HTERT RPE-1 (cell line): ENCODE measurements around the gene DNAH14.

Experiments used
- in situ Hi-C: fragments of 300-500 bp; cut with MboI; formaldehyde crosslinking; loops from 4 replicates; pipeline ENCODE4 v1.14.3; 2020; ENCODE audit warnings: low sequenced_read_pairs

The DNAH14 gene

DNA sequence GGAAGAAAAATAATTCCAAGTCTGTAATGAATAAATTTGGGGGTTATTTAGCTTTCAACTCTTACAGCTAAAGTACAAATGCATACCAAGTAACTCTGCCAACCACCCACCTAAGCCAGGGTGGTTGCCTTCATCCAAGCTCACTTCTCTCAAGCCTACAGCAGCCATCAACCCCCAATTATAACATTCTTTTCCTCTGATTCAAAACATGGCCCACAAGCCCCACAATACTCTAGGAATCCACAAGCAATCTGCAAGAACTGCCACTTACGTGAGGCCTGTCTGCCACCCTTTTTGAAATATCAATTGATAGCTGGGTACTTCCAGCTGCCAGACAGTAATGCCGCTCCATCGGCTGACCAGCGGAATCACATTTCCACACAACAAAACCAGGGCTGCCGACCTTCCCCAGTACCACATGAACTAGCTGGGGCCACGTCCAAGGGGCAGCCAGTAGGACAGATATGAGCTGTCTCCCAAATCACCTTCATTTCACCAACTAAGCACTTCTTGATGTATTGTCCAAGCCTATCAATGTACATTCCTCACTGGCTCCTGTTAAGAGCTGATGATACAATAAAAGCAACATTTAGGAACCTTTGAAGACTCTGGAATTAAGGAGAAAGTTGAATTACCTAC, 495.2 kb downstream of the DNAH14 start:
- in situ Hi-C loops, result no loop called here

DNA sequence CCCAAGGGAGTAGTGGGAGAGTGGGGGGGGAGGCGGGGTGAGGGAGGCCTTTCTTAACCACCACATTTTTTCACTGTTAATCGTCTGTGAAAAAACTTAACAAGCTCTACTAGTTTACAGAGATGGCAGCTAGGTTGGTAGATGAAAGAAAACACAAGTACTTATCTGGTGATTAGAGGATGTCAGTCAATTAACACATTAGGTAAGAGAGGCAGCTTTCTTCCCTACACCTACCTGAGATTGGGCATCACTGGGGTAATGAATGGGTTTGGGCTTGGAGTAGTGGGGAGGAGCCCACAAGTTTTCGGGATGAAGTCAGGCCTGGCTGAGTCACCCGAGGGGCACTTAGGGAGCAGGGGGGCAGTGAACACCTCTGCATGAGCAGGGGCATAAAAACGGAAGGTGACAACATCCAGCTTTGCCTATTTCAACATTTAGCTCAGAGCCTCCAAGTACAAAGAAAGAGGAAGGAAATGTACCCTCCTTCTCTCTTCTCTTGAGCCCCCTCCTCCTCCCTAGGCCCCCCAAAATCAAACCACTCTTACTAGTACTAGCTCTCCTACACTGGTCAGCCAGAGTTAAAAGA, 495.8 kb downstream of the DNAH14 start:
- in situ Hi-C loops, result no loop called here

DNA sequence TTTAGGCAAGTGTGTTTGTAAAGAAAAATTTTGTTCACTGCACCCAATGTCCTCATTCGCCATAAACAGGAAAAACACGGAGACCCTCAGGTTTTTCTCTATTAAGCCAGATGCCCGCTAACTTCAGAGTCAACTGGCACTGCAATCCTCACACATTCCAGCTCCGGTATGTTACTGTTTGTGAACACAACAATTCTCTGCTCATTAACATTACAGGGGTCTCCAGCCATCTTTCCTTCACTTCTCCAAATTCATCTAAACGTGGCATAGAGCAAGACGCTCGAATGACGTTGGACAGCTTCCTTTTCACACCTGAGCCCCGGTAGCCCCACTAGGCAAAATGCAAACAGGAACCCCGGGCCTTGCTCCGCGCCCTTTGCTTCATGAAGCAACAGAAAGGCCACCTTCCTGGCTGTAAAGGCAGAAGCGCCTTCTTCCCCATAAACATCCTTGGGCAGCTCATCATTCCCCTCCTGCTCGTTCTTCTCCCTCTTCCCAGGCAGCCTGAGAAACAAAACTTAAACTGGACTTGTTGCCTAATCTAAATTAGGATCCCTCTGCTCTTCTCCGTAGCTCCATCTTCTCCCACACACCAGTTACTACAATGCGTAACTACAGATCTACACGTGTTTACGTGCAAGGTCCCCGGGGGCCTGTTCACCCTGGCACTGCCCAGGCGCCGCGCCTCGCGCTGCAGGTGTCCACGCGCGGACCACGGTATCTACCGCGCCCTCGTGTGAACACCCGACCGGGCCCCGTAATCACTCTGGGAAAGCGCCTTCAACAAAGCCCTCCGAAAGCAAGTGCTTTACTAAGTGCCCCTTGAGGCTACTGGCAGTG, 497.1 kb downstream of the DNAH14 start:
- in situ Hi-C loops, result no loop called here

DNA sequence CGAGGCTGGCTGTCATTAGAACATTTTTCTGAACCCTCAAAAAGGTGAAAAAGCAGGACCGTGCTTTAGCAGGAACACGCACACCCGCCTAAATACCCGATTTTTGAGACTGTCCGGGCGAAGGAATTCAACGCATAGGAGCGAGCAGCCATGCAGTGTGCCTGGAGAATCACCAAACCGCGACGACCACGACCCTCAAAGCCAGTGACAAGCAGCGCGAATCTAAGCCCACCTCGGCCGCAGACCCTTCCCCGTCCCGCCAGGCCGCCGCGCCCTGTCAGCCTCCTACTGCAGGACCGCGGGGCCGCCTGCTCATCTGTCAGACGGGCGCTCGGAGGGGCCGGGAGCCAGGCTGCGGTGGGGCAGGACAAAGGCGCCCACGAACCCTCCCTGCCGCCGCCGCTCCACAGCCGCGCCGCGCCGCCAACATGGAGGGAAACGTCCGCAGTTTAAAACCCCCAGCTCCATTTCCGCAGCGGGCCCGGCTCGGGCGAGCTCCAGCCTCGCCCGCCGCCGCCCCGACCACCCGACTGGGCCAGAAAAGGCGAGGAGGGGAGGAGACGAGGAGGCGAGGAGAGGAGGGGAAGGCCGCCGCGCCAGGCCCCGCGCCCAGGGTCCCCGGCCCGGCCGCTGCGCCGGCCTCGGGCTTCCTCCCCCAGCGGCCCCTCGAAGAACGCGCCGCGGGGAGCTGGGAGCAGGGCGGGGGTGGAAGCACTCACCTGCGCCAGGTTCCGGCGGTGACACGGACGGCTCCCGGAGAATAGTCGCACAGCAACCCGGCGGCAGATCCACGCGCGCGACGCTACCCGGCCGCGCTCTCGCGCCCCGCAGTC, 498.0 kb downstream of the DNAH14 start, which contains the start of gene LBR:
TSS of gene LBR (minus strand) at position 804 of the 833 bp plus-strand sequence. CDS start 3,963 bp downstream, outside the sequence.
- in situ Hi-C loops, result no loop called here

DNA sequence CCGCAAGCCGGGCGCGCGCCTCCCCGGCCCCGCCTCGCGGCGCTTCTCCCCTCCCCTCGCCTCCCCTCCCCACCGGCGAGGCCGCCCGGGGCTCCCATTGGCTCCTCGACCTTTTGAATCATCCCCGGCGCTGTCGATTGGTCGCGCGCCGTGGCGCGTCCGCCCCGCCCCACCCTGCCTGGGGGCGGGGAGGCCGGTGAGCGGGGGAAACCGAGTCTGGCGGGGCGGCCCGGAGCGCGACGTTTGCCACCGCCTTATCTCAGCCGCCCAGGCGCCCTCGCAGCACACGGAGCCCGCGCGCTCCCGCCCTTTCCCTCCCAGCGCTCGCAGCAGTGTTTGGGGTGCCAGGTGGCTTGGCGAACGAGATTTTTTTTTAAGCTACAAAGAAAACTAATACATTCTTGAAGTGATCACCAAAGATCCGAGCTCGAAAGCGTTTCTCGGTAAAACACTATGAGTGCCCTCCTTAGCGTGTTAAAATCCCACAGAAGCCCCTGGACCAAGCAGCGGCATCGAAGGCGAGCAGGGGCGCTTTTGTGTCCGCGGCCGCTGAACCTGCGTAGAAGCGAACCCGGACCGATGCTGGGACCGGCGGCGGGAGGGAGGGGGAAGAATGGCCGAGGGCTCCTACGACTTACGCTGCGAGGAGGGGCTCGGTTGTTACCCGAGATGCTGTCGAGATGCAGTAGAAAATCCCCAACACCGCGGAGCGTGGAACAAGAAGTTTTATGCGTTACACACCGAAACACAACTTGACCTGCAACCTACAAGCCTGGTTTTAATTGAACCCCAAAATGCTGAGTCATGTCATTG, 498.8 kb downstream of the DNAH14 start:
- in situ Hi-C loops, result no loop called here

DNA sequence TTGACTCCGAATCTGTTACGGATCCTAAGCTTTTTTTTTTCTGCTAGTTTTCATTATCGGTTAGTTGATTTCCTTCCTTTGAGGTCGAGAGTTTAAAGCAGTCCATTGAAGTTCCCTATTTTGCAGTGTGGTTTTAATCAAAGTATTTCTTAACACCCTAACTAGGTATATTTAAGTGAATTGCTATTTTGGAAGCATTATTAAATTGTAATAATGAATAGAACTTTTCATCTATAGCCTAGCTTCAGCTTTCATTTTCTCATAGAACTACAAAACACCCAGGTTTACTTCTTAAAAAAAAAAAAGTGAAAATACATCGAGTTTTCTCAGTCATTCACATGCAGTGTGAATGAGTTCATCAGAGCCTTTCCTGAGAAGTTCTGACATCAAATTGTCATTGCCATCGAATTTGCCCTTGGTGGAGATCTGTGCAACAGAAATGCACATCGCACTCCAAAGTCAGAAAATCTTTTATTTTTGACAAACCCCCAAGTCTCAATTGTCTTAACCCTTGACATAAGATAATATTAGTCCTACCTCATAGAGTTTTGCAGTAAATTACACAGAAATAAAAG, 499.5 kb downstream of the DNAH14 start:
- in situ Hi-C loops, result no loop called here

DNA sequence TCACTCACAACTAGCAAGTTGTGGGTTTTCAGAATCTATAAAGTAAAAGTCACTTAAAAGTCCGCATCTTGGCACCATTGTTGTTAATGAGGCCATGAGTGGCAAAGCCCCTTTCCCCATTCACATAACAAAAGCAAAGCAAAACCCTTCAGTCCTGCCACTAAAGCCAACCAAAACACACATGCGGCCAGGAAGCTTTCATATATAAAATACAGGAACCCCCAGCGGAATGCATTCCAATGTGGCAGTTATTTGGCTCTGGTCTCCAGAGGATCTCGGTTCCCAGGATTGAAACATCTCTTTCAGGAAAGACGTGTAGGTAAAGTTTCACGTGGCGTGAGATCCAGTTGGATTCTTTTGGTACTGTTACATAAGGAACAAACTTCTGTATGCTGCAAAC, 500.8 kb downstream of the DNAH14 start:
- in situ Hi-C loops, result no loop called here

DNA sequence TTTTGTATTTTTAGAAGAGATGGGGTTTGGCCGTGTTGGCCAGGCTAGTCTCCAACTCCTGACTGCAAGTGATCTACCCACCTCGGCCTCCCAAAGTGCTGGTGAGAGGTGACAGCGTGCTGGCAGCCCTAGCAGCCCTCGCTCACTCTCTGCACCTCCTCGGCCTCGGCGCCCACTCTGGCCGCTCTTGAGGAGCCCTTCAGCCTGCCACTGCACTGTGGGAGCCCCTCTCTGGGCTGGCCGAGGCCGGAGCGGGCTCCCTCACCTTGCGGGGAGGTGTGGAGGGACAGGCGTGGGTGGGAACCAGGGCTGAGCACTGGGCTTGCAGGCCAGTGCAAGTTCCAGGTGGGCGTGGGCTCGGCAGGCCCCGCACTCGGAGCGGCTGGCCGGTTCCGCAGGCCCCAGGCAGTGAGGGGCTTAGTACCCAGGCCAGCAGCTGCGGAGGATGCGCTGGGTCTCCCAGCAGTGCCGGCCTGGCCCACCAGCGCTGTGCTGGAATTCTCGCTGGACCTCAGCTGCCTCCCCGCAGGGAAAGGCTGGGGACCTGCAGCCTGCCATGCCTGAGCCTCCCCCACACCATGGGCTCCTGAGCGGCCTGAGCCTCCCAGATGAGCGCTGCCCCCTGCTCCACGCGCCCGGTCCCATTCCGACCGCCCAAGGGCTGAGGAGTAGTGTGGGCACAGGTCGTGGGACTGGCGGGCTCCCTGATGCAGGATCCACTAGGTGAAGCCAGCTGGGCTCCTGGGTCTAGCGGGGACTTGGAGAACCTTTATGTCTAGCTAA, 501.8 kb downstream of the DNAH14 start:
- in situ Hi-C loops, result no loop called here

DNA sequence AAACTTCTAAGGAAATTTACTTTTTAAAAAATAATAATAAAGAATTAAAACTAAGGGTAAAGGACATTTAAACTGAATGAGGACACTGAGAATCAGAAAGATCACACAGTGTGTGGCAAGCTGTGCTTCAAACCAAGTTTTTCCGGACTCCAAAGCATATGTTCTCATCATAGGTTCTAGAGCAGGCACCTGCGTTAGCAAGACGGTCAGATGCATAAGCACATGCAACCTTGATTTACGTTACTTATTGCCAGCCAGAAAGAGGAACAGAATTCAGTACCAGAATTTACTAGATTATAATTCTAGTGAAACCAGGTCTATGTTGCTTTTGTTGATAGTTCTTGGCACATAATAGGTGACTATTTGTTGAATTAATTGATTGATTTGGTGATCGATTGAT, 504.6 kb downstream of the DNAH14 start:
- in situ Hi-C loops, result no loop called here

DNA sequence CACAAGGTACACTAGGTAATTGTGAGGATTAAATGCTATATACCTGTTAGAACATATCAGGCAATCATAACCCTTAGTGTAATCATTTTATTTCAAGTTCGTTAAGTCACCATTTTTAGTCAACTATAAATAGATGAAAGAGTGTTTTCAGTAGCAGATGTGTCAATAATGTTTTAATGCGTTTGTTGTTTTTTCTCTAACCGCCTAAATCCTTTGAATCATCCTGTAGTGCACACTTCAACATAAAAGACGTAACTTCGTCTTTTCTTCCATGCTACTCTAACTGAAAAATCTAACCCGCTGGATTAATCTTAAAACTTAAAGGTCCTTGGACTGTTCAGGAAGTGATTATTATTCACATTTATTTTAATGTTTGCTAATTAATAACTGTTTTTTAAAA, 505.6 kb downstream of the DNAH14 start:
- in situ Hi-C loops, result no loop called here

DNA sequence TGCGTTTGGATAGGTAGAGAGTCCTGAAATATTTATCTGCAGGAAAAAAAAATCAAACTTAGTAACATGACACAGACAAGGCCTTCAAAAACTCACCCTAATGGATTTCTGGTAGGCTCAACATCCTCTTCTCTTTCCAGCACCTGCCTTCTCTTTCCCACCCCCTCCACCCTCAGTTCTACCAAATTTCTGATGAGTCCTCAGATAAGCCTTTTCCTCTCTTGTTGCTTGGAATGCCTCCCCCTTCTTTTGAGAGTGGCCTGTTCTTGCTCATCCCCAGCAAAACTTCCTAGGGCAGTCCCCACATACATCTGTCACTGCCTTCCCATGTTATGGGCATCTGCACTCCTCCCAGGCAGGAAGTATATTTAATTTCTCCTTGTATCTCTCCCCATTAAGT, 506.0 kb downstream of the DNAH14 start:
- in situ Hi-C loops, result no loop called here

DNA sequence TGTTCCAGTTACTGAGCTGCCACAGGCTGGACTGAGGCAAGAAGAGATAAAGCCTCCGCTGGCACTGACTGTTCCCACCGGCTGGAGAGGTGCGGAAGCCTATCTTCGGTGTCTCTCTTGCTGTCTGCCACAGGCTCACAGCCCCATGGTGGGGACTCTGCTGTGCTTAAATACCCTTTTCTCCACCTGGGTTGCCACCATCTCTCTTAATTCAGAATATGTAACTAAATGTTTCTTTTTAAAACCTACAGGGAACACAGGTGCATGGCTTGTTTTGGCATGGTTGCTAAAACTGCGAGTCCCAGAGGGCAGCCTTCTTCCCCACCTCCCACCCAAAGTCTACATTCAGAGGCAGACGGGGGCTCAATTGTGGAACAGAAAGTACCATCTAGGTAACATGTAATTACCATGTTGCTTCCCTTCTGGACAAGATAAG, 506.5 kb downstream of the DNAH14 start:
- in situ Hi-C loops, result no loop called here

DNA sequence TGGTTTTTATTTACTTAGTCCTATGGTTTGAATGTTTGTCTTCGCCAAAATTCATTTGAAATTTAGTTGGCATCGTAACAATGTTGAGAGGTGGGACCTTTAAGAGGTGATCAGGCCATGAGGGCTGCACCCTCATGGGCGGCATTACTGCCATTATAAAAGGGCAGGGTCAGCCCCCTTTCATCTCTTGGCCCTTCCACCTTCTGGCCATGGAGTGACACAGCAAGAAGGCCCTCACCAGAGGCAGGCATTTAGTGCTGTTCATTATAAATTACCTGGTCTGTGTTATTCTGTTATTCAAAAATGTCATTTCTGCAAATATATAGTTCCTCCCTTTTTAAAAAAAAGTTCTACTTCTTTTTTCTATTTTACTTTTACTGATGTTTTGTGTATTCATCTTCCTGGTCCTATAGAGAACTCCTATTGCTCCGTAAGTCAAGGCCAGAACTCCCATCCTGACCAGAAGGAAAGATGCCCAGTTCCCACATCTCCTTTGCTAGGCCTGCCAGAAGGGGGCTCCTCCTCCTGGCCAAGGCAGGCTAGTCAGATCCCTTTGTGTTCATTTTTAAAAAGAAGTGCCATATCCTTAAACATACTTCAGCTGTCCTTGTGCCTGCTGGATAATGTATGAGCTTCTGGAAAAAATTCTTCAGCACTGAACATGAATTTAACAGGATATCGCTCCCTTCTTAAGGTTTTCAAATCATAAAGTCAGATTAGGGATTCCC, 508.4 kb downstream of the DNAH14 start:
- in situ Hi-C loops, result no loop called here

DNA sequence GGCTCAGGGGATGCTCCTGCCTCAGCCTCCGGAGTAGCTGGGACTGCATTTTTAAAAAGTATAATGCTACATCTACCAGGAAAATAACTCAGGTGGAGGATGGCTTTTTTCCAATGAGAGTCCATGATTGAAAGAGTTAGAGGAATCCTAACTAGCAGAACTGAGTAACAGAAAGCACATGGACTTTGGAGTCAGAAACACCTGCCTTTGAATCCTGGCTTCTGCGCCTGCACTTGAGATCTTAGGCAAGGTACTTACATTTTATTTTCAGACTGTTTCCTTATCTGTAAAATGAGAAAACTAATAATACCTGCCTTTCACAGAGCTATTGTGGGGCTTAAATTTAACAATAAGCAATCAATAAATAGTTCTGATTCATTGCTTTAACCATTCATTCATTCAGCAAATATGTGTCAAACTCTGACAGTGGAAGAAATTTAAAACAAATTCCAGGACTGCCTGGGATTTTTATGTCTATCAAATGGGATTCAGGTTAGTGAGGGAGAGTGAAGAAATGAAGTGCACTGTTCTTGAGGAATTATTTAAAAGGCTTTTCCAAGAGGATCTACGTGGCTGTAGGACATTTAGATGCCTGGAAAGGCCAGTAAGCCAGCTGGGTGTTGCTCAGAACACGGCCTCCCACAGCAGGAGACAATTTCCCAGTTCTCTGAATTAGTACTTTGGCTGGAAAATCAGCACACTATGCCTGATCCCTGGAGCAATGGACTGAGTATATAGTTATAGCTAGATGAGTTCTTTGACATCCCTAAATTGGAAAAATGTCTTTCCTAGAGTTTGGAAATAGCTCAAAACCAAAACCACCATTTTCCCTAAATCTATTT, 511.1 kb downstream of the DNAH14 start:
- in situ Hi-C loops, result no loop called here

DNA sequence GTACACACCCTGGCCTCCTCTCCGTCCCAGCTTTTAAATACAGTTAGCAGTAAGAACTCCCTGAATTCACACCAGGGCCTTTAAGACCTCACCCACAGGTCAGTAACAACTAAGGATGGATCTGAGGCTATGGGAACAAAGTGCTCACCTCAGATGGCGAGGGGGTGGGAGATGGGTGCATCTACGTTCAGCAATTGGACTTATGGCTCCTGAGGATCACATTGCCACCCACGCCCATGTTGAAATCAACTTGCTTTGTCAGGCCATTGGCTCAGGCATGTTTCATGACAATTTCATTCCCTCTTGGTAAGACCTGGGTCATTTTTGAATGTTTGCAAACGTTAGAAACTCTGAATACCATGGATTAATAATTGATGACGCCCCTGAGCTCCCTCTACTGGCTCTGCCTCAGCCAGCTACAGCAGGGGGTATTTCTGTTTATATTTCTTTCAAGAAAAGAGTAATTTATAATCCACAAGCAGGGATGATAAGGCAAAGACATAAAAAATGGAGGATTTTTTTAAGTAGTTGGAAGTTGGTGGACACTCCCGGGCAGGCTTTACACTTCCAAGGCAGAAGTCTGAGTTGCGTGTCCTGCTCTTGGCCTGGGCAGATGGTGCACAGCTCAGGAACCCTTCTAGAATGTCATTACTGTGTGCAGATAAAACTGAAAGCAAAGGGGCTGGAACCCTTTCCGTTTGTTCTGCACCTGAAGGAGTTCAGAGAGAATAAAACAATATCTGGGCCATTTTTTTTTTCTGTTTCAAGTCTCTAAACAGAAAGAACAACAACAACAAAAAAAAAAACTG, 512.0 kb downstream of the DNAH14 start:
- in situ Hi-C loops, result no loop called here

DNA sequence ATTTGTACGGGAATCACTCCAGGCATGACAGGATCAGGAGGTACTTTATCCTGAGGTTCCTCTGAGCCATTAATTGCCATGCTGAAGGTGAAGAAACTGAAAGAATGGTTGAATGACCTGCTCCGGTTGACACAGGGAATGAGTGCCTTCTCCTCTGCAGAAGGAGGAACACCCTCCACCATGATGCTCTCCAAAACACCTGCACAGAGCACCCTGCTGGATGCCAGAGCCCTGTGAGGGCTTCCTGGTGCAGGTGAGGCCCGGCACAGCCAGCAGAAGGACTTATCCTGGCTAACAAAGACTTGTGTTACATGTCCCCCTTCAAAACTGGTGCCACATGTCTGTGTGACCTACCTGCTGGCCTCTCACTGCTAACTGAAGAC, 512.6 kb downstream of the DNAH14 start:
- in situ Hi-C loops, result no loop called here
